CD4-positive, alpha-beta T cell treated with Interleukin-2 at 100 ng/mL for 4 hours (primary cell): ENCODE measurements around the gene PLA2G15.

Experiments
- DNase-seq: peaks from one replicate; pipeline ENCODE4 v3.0.0-alpha.2; 2020; ENCODE audit warnings: low spot score

PLA2G15 gene

DNA sequence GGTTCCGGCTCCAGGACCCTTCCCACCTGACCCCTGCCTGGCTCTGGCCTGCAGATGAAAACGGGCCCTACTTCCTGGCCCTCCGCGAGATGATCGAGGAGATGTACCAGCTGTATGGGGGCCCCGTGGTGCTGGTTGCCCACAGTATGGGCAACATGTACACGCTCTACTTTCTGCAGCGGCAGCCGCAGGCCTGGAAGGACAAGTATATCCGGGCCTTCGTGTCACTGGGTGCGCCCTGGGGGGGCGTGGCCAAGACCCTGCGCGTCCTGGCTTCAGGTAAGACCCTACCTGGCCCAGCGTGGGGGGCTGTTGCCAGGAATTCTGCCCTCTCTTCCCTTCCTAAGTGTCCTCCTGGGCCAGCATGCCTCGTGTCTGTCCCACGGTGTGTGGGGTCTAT lies 10.5 kb downstream of the PLA2G15 start:
- DNase-seq, result no peak

DNA sequence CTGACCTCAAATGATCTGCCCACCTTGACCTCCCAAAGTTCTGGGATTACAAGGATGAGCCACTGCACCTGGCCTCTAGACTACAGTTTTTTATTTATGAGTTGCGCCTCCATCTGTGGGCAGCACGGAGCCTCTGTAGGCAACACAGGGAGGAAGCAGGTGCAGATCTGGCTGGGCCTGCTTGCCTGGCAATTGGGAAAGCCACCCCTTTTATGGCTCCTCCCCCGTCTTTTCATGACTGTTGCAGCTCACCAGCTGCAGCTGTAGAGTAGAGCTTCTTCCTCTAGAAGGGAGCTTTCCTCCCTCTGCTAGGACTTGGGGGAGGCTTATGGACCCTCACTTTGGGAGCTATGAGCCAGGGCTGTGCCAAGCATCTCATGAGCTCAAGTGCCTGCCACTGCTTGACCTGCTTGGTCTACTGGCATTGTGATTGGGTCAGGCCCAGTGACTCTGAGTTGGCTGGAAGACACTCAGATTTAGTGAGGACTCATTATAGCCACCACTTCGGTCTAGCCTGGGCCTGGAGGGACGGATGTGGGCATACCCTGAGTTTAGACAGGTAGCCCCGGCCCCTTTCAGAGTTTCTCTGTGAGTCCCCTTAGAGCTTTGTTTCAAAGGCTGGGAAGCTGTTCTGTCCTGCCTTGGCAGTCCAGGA lies 12.2 kb downstream of the PLA2G15 start:
- DNase-seq, result no peak

GRCh38 chr16:68257906-68258800 lies 13.0 kb downstream of the PLA2G15 start:
- DNase-seq, result no peak

DNA sequence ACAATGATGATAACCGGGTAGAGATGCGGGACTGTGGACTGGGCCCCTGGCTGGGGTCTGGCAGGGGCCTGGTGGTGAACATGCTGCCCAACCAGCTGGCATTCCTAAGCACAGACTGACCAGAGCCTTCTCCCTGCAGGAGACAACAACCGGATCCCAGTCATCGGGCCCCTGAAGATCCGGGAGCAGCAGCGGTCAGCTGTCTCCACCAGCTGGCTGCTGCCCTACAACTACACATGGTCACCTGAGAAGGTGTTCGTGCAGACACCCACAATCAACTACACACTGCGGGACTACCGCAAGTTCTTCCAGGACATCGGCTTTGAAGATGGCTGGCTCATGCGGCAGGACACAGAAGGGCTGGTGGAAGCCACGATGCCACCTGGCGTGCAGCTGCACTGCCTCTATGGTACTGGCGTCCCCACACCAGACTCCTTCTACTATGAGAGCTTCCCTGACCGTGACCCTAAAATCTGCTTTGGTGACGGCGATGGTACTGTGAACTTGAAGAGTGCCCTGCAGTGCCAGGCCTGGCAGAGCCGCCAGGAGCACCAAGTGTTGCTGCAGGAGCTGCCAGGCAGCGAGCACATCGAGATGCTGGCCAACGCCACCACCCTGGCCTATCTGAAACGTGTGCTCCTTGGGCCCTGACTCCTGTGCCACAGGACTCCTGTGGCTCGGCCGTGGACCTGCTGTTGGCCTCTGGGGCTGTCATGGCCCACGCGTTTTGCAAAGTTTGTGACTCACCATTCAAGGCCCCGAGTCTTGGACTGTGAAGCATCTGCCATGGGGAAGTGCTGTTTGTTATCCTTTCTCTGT lies 14.0 kb downstream of the PLA2G15 start:
- DNase-seq, result no peak

DNA sequence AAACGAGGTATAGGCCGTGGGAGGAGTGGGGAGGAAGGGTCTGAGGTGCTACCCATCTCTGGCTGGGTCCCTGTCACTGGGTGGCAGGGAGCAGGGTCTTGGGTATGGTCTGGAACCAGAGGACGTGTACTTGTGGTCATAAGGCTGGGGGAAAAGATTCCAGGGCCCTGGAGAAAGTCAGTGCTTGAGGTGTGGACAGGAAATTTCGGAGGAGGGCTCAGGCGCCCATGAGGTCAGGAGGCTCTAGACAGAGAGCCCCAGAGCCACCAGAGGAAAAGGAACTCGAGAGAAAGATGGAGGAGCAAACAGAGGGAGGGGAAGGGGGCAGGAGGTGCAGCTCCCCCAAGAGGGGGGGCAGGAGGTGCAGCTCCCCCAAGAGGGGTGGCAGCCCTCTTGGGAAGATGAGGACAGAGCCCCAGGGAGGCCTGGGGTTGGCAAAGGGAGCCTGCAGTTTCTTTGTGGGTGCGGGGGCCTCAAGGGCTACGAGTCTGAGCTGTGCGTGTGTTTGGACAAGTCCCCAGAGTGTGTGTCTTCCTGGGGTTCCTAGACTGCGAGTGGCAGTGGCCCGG lies 18.5 kb downstream of the PLA2G15 start:
- no peak for DNase-seq

DNA sequence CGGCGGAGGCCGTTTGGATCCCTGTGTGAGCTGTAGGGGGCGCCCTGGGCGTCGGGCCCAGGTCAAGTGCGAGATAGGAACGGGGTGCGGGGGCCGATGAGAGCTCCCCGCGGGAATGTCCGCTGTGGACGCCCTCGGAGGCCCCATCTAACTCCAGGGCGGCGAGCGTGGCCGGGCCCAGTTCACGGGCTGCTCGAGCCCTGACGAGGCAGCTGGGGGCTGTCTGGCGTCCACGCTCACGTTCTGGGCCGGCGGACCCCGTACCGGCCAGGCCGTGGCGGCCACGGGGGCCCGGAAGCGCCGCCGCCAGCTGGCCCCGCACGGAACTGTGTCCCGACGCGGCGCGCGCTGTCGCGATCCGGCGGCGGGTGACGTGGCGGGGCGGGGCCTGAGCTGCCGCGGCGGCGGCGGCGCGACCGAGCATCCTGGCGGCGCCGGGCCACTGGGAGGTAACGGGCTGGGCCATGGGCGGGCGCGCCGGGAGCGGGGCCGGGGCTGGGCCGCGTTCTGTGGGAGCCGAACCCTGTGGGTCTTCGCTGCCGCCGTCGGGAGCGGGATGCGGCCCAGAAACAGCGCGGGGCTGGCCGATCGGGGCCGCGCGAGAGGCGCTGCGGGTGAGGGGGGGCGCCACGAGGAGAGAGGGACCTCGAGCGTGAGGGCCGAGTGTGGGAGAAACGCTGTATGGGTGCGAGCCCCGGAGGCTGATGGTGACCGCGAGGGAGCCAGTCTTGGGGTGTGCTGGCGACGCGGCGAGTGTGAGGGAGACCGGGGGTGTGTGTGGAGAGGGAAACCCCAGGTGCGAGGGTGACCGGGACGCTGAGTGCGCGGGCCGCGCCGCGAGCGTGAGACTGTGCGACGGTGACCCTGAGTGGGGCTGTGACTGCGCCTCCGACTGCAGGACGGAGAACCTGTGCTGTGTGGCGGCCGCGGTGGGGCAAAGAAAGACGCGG lies 19.2 kb downstream of the PLA2G15 start, which contains the start of gene SLC7A6:
Gene SLC7A6 (plus strand): TSS at position 399 of the 950 bp plus-strand sequence. CDS start 10,201 bp downstream, outside the sequence.
- peak; percentile 83 for DNase-seq

DNA sequence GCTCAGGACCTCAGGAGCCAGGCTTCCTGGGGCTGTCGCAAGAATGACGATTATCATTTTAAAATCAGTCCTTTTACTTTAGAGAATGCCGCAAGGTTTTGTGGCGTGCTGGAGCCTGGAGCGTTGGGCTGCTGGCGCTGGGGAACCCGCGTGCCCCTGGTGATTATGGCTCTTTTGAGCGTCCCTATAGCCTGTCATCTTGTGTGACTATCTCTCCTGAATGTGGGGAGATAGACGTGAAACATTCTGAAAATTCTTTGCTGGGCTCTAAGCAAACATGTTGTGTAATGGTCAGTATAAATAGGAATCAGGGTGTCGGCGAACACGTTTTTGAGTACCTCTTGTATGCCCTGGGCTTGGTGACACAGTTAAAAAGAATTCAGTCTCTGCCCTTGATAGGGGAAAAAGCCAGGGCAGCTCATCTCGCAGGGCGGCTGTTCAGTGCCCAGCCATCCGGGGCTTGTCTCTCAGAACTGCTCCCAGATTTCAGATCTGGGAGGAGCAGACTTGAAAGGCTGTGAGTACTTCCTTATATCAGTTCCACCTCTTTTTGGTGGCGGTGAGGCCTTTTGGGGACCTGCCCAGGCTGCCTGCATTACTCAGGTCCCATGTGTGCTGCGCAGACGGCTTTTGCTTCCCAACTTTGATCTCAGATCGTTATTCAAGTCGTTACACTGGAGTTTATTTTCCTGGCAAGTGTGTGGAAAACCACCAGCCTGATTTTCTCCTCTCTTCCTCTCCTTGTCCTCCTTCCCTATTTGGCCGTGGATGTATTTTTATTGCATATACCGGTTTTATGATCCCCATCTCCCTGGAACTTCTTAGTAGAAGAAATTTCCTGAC lies 20.1 kb downstream of the PLA2G15 start:
- peak; percentile 57 for DNase-seq

- no peak for DNase-seq
These were observed 22.6 kb downstream of the PLA2G15 start for GRCh38 chr16:68267612-68268405.

DNA sequence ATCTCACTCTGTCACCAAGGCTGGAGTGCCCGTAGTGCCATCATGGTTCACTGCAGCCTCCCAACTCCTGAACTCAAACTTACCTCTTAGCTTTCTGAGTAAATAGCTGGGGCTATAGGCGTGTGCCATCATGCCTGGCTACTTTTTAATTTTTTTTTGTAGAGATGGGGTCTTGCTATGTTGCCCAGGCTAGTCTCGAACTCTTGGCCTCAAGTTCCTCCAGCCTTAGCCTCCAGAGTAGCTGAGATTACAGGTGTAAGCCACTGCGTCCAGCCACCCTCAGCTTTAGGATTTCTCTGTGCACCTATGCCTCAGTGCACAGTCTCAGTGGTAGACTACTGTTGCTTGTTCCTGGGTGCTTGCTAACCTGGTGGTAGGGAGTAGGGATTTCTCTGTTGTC lies 24.6 kb downstream of the PLA2G15 start:
- DNase-seq, result no peak

- DNase-seq, result peak; percentile 63
These were observed 25.2 kb downstream of the PLA2G15 start for GRCh38 chr16:68270353-68270752.

GRCh38 chr16:68272507-68273209 lies 27.5 kb downstream of the PLA2G15 start:
- DNase-seq, result peak; percentile 64

DNA sequence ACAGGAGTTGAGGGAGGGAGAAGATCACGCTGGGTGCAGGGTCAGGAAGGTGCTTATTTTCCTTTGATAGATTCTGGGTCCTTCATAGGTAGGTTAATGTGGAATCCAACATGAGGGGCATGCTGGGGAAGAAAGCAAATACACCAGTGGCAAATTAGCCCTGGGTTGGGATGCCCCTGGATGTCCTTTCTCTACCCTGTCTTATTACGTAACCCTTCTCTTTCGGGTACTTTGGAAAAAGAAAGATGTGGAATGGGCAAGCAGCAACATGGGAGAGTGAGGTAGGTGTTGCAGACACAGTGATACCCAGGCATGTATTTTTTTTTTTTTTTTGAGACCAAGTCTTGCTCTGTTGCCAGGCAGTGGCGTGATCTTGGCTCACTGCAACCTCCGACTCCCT lies 28.3 kb downstream of the PLA2G15 start:
- DNase-seq, result no peak

DNA sequence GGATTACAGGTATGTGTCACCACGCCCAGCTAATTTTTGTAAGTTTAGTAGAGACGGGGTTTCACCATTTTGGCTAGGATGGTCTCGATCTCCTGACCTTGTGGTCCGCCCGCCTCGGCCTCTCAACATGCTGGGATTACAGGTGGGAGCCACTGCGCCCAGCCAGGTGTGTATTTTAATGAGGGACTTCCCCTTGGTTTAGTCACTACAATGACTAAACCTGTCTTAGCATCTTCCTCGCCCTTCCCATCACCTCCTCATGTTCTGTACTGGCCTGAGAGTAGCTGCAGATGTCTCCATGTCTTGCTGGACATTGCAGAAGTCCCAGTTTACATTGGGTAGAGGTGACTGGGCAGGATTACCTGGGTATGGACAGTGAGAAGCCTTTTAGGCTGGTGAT lies 28.7 kb downstream of the PLA2G15 start:
- peak; percentile 29 for DNase-seq

GRCh38 chr16:68274441-68274840 lies 29.3 kb downstream of the PLA2G15 start:
- DNase-seq, result no peak

DNA sequence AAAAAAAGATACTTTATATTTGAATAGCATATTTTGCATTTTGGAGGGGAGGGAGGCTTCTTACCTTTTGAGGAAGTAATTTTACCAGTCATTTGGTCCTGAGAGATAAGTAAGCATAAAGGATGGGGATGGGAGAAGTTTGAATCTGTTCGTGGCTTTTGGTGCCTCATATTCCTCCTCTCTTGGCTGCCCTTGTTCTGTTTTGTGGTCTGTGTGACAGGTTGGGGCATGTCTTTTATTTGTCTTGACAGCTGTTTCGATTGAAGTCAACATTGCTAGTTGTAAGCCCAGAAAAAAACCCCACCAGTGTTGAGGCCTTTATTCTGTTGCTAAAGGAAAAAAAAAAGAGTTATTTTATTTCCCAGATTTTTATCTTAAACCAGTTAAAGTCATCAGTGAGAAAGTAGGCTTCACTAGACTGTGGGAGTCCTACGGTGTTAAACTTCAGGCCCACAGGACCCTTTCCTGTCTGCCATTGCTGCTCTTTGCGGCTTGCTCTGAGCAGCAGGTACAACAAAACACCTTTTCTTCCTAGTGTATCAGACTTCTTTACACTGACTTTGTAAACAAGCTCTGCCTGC lies 30.5 kb downstream of the PLA2G15 start:
- peak; percentile 73 for DNase-seq

- no peak for DNase-seq
These were observed 31.1 kb downstream of the PLA2G15 start for GRCh38 chr16:68276223-68276622.

- DNase-seq, result no peak
These were observed 34.8 kb downstream of the PLA2G15 start for GRCh38 chr16:68279726-68280558.
